GM19397 (cell line): ENCODE results near the gene KCNIP4.
"Not testable (repeated sequence)": the region's sequence is repeated elsewhere in the genome, so short reads cannot be mapped to it uniquely, and the experiment has no call there.

Source experiments
- ATAC-seq: cut with Tn5 transposase; IDR thresholded peaks from one replicate; pipeline ENCODE4 v1.9.1; 2021; ENCODE audit warnings: mild to moderate bottlenecking, moderate library complexity; ENCODE audit not compliant: unreplicated experiment

KCNIP4 gene

GRCh38 chr4:20813700-20814099 lies 1134.9 kb downstream of the KCNIP4 start:
- no peak for ATAC-seq

GRCh38 chr4:20809812-20810211 lies 1138.8 kb downstream of the KCNIP4 start:
- ATAC-seq, result no peak

GRCh38 chr4:20805716-20806115 lies 1142.9 kb downstream of the KCNIP4 start:
- no peak for ATAC-seq

GRCh38 chr4:20787940-20788665 lies 1160.5 kb downstream of the KCNIP4 start:
- no peak for ATAC-seq

- ATAC-seq, result not testable (repeated sequence)
Measured at GRCh38 chr4:20783134-20783533, 1165.4 kb downstream of the KCNIP4 start.

GRCh38 chr4:20778896-20779295 lies 1169.7 kb downstream of the KCNIP4 start:
- no peak for ATAC-seq

GRCh38 chr4:20773144-20773997 lies 1175.2 kb downstream of the KCNIP4 start:
- no peak for ATAC-seq

- ATAC-seq, result no peak
Measured at GRCh38 chr4:20764366-20764992, 1184.1 kb downstream of the KCNIP4 start.

GRCh38 chr4:20761826-20762225 lies 1186.7 kb downstream of the KCNIP4 start:
- no peak for ATAC-seq

GRCh38 chr4:20761382-20761781 lies 1187.2 kb downstream of the KCNIP4 start:
- ATAC-seq, result no peak

GRCh38 chr4:20760053-20760452 lies 1188.5 kb downstream of the KCNIP4 start:
- no peak for ATAC-seq

- ATAC-seq, result no peak
Measured at GRCh38 chr4:20754036-20754435, 1194.5 kb downstream of the KCNIP4 start.

- ATAC-seq, result no peak
Measured at GRCh38 chr4:20752641-20753040, 1195.9 kb downstream of the KCNIP4 start.

- not testable (repeated sequence) for ATAC-seq
Measured at GRCh38 chr4:20746000-20746399, 1202.6 kb downstream of the KCNIP4 start.

GRCh38 chr4:20735931-20736330 lies 1212.6 kb downstream of the KCNIP4 start:
- ATAC-seq, result no peak

GRCh38 chr4:20724915-20725314 lies 1223.7 kb downstream of the KCNIP4 start:
- ATAC-seq, result peak; percentile 69

GRCh38 chr4:20723463-20723862 lies 1225.1 kb downstream of the KCNIP4 start:
- no peak for ATAC-seq

GRCh38 chr4:20723019-20723418 lies 1225.6 kb downstream of the KCNIP4 start:
- ATAC-seq, result no peak

GRCh38 chr4:20711335-20711734 lies 1237.2 kb downstream of the KCNIP4 start:
- ATAC-seq, result no peak

- ATAC-seq, result peak; percentile 100
Measured at GRCh38 chr4:20700007-20700761, 1248.4 kb downstream of the KCNIP4 start, which contains the start of gene PACRGL. TSS of gene PACRGL (plus strand) at chr4:20700458. CDS start at chr4:20704482, 4,024 bp downstream.

GRCh38 chr4:20698820-20699219 lies 1249.8 kb downstream of the KCNIP4 start:
- ATAC-seq, result no peak
